ENCODE results near the gene EPRS1.
"Not testable (repeated sequence)": the region's sequence is repeated elsewhere in the genome, so short reads cannot be mapped to it uniquely, and the experiment has no call there.

EPRS1 gene

DNA sequence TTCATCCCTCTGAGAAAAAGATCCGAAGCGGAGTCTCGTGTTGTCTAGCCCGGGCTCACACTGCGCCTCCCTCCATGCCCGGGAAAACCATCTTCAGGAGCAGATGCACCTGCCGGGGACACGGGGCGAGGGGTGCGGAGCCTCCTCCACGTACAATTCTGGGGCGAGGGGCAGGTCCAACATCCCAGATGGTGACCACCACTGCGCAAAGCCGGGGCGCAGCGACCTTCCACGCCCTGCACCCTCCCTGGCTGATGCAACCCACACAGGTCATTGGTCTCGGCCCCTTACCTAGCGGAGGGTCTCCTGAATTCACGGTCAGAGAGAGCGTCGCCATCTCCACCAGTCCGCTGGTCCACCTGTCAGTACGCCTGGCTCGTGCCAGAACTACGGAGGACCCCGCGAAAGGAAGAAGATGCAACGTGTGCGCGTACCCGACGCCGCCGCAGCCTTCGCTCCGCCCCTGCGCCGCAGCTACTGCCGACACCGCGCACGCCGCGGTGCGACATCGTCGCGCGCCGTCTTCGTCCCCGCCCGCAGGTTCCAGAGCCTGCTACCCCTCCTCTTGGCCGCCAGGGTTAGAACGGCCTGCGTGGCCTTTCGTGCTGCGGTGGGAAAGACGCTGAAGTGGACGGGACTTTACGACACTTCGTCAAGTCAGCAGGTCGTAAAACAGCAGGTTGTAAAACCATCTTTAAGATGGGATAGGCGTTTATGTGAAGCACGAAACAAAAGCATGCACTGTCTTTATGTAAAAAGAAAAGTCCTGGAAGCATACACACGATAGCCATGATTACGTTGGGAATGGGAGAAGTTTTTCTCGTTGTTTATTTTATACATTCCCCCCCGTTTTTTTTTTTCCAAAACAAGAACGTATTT, at the start of gene EPRS1:
EPRS1 (minus strand) TSS at position 454 of the 879 bp plus-strand sequence; CDS start at position 337, 117 bp downstream.
- peak; percentile 91 for DNase-seq

DNA sequence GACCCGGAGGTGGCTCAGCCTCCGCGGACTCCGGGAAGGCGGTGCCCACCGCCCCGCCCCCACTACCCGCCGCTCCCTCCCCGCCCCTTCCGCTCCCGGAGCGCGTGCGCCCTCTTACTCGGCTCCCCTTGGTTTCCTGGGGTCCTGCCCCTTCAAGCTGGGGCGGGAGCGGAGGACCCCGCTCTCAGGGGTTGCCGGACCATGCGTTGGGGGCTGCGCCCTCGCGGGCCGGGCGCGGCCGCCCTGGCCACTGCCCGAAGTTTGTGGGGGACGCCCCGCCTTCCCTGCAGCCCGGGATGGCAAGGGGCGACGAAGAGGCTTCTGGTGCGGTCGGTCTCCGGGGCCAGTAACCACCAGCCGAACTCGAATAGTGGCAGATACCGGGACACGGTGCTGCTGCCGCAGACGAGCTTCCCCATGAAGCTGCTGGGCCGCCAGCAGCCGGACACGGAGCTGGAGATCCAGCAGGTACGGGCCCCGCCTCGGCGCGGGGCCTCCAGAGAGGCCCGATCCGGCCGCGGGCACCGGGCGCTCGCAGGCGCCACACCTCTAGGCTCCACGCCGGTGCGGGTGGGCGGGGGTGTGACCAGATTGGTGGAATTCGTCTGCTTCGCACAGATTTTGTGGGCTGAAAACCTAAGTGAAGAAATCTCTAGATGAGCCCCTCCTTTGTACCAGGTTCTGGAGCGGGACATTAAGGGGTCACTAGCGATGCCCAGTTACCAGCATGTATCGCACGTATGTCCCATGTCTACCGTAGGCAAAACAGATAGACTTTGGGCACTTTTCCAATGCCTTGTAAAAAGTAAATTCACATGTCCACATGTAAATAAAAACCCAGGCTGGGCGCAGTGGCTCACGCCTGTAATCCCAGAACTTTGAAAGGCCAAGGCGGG, 48.0 kb upstream of the EPRS1 start, which contains the start of gene IARS2:
IARS2 (plus strand) TSS at position 117 of the 896 bp plus-strand sequence; CDS start at position 202, 85 bp downstream.
- peak; percentile 73 for DNase-seq

GRCh38 chr1:220093361-220094015, 47.2 kb upstream of the EPRS1 start:
- no peak for DNase-seq

DNA sequence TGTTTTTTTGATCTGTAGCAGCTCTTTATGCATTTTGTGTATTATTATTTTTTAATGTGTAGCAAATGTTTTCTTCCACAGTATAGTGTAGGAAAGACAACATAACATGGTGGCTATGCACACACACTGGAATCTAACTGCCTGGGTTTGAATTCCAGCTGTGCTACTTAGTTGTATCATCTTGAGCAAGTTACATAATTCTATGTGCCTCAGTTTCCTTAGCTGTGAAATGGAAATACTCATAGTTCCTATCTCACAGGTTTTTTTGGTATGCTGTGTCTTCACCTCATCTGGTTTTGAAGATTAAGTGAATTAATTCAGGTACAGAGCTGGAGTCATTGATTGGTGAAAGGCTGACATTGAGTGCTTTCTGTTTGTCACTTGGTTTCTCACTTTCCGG, 46.4 kb upstream of the EPRS1 start:
- DNase-seq: no peak

- DNase-seq: peak; percentile 98
These were observed 43.6 kb upstream of the EPRS1 start, which contains the start of gene BPNT1 for GRCh38 chr1:220089650-220090556. TSS of gene BPNT1 (minus strand) at chr1:220089788. CDS start at chr1:220079846, 9,942 bp downstream.

DNA sequence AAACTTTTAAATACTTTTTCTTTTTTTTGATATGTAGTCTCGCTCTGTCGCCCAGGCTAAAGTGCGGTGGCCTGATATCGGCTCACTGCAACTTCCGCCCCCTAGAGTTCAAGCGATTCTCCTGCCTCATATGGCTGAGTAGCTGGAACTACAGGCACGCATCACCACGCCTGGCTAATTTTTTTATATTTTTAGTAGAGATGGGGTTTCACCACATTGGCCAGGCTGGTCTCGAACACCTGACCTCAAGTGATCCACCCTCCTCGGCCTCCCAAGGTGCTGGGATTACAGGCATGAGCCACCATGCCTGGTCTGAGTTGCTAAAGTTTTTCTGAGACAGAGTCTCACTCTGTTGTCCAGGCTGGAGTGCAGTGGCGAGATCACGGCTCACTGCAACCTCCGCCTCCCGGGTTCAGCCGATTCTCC, 40.0 kb upstream of the EPRS1 start:
- not testable (repeated sequence) for DNase-seq

GRCh38 chr1:220084460-220084859, 38.2 kb upstream of the EPRS1 start:
- no peak for DNase-seq

GRCh38 chr1:220077887-220078286, 31.6 kb upstream of the EPRS1 start:
- DNase-seq: no peak

DNA sequence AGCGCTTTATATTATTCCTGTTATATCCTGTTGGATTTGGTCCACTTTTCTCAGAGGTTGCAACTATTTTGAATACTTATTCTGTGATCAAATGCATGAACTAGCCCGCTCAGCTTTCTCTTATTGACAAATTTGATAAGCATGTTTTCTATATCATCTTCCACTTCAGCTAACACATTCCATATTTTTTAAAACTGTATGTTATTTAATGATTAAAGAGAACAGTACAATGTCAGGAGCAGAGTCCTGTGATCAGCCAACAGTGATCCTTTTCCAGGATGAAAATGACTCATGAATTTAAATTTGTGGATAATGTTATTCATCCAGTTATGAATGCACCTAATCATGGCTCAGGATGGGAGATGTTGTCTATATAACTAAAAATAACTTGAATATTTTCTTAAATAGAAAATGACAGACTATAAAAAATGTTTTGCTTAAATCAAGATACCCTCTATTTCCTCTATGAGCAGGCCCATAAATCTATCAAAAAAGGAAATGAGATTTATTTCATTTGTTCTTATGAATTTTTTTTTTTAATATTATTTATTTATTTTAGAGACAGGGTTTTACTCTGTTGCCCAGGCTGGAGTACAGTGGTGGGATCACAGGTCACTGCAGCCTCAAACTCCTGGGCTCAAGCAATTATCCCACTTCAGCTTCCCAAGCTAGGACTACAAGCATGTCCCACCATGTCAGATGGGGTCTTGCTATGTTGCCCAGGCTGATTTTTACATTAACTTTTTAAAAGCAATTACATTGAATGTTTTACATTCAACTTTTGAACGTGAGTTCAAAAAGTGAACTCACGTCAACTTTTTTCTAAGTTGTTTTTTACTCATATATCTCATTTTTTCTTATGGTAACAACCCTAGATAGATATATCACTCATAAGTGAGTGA, 30.8 kb upstream of the EPRS1 start:
- DNase-seq: no peak

DNA sequence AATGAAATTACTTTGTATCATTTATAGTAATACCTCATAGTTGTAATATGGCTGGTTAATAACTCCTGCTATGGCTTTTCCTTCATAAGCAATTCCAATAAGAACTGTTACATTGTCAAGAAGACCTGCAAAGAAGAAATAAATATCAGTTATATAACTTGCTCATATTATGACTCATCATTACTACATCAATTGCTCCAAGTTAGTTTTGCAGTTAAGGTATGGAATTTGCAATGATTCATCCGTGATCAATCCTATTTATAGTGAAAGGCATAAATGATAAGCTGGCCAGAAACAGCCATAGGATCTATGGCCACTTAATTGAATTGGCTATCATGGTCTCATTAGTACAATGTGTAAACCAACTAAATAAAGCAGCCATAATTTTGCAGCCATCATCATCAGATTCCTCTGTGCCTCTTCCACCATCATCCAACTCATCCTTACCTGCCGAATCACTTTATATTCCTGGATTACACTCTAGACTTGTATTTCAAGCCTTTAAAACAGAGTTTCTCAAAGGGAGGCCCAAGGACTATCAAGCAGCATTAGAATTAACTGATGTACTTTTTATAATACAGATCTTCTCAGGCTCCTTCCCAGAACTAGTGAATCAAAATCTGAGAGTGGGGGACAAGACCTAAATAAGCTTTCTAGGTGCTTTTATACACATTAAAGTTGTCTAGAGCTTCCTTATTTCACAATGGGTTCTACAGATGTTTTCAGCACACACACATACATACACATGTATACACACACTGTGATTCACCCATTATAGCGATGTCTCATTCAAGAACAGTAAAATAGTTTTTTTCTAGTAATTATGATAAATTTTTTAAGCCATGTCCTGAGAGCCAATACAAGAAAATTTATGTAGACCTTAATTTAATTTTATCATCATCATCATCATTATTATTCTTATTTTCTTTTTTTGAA, 21.2 kb upstream of the EPRS1 start:
- no peak for DNase-seq

DNA sequence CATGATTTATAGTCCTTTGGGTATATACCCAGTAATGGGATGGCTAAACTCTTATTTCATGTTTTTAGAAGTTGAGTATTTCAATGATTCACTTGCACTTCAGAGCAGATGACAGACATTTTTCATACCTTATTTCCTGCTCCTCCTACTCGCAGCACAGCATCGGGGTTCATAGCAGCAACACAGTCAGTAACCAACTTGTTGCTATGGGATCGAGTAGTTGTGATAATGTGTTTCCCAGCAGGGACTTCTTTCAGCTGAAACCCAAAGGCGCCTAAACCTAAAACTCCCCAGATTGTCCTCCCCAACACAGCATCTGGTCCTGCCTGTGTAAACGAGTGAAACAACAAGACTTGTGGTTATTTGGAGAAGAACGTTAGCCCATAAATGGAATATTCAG, 16.3 kb upstream of the EPRS1 start:
- no peak for DNase-seq

GRCh38 chr1:220060876-220061275, 14.6 kb upstream of the EPRS1 start:
- no peak for DNase-seq

- no peak for DNase-seq
These were observed 10.1 kb upstream of the EPRS1 start for GRCh38 chr1:220056374-220056773.

DNA sequence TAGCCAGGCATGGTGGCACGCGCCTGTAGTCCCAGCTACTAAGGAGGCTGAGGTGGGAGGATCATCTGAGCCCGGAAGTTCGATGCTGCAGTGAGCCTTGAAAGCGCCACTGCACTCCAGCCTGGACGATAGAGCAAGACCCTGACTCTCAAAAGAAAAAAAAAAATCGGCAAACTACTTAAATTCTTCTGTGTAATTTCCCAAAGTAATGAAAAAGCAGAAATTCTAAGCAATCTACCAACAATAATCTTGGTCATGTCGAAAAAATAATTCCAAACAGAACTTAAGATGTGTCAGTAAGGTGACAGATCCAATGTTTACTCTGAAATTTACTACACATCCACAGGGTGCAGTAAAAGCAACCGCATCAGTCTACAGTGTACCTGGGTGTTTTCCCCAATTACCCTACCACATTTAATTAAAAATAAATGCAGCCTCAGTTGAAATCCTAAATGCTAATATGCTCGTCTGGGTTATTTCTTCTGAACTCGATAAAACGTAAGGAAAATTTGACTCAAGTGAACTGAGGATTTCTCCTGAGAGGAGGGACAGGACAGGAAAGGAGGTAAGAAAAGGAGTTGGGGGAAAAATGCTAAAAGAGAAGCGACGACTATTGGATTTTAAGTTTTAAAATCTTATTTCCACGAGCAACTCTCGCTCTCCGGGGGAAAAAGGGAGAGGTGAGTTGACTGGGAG, 801 bp downstream of the EPRS1 start:
- peak; percentile 44 for DNase-seq

- DNase-seq: no peak
These were observed 1.5 kb downstream of the EPRS1 start for GRCh38 chr1:220044678-220045355.

DNA sequence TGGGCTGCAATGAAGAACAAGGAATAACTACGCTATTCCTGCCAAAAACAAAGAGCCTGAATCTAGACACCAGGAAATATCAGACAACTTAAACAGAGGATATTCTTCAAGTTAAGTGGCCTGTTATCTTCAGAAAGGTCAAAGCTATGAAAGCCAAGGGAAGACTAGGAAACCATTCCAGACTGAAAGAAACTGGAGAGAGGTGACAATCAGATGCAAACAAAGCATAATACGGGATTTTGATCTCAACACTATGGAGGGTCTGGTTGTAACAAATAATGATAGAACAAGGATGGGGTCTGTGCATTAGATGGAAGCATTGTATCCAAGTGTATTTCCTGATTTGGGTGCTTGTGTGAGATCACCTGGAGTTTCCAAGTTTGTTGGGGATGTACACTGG, 2.7 kb downstream of the EPRS1 start:
- DNase-seq: no peak

DNA sequence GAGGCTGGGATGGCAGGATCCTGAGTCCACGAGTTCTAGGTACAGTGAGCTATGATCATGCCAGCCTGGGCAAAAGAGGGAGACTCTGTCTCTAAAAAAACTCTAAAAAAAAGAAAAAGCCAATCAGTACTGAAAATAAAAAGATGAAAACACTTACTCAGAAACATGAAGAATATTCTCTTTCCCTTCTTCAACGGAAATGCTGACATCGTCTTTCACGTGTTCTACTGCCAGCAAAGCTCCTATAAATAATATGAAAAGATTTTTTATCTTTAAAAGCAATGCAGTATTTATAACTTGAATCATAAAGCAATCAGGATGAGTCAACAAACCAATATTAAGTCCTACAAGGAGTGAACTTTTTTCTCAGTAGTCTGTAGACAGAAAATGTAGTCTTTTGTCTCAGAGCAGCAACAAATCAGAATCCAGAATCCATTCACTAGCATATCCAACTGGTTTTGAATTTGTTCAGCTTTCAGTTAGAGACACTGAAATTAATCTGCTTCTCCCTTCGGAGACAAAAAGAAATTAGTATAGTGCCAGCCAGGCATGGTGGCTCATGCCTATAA, 6.2 kb downstream of the EPRS1 start:
- DNase-seq: no peak

DNA sequence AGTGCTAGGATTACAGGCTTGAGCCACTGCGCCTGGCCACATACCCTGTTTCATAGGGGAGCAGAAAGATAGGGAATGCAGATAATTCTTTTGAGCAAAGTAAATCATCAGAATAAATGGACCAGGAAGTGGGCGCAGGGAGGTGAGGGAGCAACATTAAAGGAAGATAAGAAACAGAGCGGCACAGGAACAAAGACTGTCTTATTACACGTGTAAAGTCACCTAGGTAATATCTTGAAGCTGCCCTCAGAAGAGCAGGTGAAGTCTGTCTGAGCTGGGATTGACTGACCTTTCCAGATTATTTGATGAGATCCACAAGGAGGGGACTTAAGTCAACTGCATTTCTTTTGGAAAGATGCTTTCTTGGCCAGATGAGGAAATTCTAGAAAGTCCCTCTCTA, 7.7 kb downstream of the EPRS1 start:
- no peak for DNase-seq

Data from KG1 (cell line).